ENCODE measurements around the gene GAS2L3.

GAS2L3 gene

GRCh38 chr12:100651694-100652093 lies 78.2 kb downstream of the GAS2L3 start:
- no peaks in the 10 kb centered on the region for H3K27me3 ChIP-seq (replicated peaks; ENCODE audit: insufficient read depth, low read length)
- DNase-seq = no peak
- H3K27ac ChIP-seq (ENCODE audit: low read length) = no peak overlapping the region
- H3K79me2 ChIP-seq (ENCODE audit: low read length) = no peaks in the 10 kb centered on the region
- no peaks in the 10 kb centered on the region for H3K9me2 ChIP-seq (replicated peaks; ENCODE audit: insufficient read depth, low read length)
- no peaks in the 10 kb centered on the region for H3K4me1 ChIP-seq (ENCODE audit: low read length)
- H3K4me2 ChIP-seq (ENCODE audit: low read depth, low read length) = no peak overlapping the region
- TF ChIP-seq CTCF (IDR thresholded peaks at IDR 0.05; ENCODE audit: low read length) (no peak), EZH2phosphoT487 (IDR thresholded peaks at IDR 0.05; ENCODE audit: low read length) (no peak), EZH2 (optimal IDR thresholded peaks at IDR 0.05; ENCODE audit: low read depth, low read length) (no peak)
- H3K9ac ChIP-seq (ENCODE audit: low read length) = no peak overlapping the region
- H3K9me3 ChIP-seq (replicated peaks; ENCODE audit: insufficient read depth, low read length) = no peaks in the 10 kb centered on the region
- no peaks in the 10 kb centered on the region for H3K36me3 ChIP-seq (replicated peaks; ENCODE audit: insufficient read depth, low read length)
- no peaks in the 10 kb centered on the region for H3F3A ChIP-seq (ENCODE audit: insufficient read depth, low read length)
- no peaks in the 10 kb centered on the region for H4K20me1 ChIP-seq (ENCODE audit: insufficient read depth, low read length)
- H3K4me3 ChIP-seq (ENCODE audit: low read length) = no peak overlapping the region
- no peak overlapping the region for H2AFZ ChIP-seq (ENCODE audit: low read length)

GRCh38 chr12:100652488-100652887 lies 79.0 kb downstream of the GAS2L3 start:
- Histone ChIP-seq H3F3A (ENCODE audit: insufficient read depth, low read length) (no peaks in the 10 kb centered on the region), H3K79me2 (ENCODE audit: low read length) (no peaks in the 10 kb centered on the region), H3K27ac (ENCODE audit: low read length) (no peak overlapping the region), H3K9me3 (replicated peaks; ENCODE audit: insufficient read depth, low read length) (no peaks in the 10 kb centered on the region), H2AFZ (ENCODE audit: low read length) (no peak overlapping the region), H3K4me3 (ENCODE audit: low read length) (no peak overlapping the region), H3K9ac (ENCODE audit: low read length) (no peak overlapping the region), H3K4me2 (ENCODE audit: low read depth, low read length) (no peak overlapping the region), H3K36me3 (replicated peaks; ENCODE audit: insufficient read depth, low read length) (no peaks in the 10 kb centered on the region), H4K20me1 (ENCODE audit: insufficient read depth, low read length) (no peaks in the 10 kb centered on the region), H3K4me1 (ENCODE audit: low read length) (no peaks in the 10 kb centered on the region), H3K27me3 (replicated peaks; ENCODE audit: insufficient read depth, low read length) (no peaks in the 10 kb centered on the region), H3K9me2 (replicated peaks; ENCODE audit: insufficient read depth, low read length) (no peaks in the 10 kb centered on the region)
- TF ChIP-seq EZH2 (optimal IDR thresholded peaks at IDR 0.05; ENCODE audit: low read depth, low read length) (no peak), EZH2phosphoT487 (IDR thresholded peaks at IDR 0.05; ENCODE audit: low read length) (no peak), CTCF (IDR thresholded peaks at IDR 0.05; ENCODE audit: low read length) (no peak)
- DNase-seq = no peak

- no peak overlapping the region for H3K9ac ChIP-seq (ENCODE audit: low read length)
- no peaks in the 10 kb centered on the region for H3K9me3 ChIP-seq (replicated peaks; ENCODE audit: insufficient read depth, low read length)
- H3K9me2 ChIP-seq (replicated peaks; ENCODE audit: insufficient read depth, low read length) = no peaks in the 10 kb centered on the region
- H3K4me3 ChIP-seq (ENCODE audit: low read length) = no peak overlapping the region
- H3K27ac ChIP-seq (ENCODE audit: low read length) = no peak overlapping the region
- TF ChIP-seq EZH2 (optimal IDR thresholded peaks at IDR 0.05; ENCODE audit: low read depth, low read length) = no peak
- TF ChIP-seq CTCF (IDR thresholded peaks at IDR 0.05; ENCODE audit: low read length) = no peak
- TF ChIP-seq EZH2phosphoT487 (IDR thresholded peaks at IDR 0.05; ENCODE audit: low read length) = no peak
- no peak overlapping the region for H2AFZ ChIP-seq (ENCODE audit: low read length)
- H3F3A ChIP-seq (ENCODE audit: insufficient read depth, low read length) = no peaks in the 10 kb centered on the region
- DNase-seq = no peak
- H3K27me3 ChIP-seq (replicated peaks; ENCODE audit: insufficient read depth, low read length) = no peaks in the 10 kb centered on the region
- H3K36me3 ChIP-seq (replicated peaks; ENCODE audit: insufficient read depth, low read length) = no peaks in the 10 kb centered on the region
- no peak overlapping the region for H3K4me2 ChIP-seq (ENCODE audit: low read depth, low read length)
- no peaks in the 10 kb centered on the region for H3K4me1 ChIP-seq (ENCODE audit: low read length)
- H4K20me1 ChIP-seq (ENCODE audit: insufficient read depth, low read length) = no peaks in the 10 kb centered on the region
- no peaks in the 10 kb centered on the region for H3K79me2 ChIP-seq (ENCODE audit: low read length)
These were observed 82.7 kb downstream of the GAS2L3 start for GRCh38 chr12:100656141-100656540.
